ENCODE measurements around the gene FAT4.

FAT4 gene

DNA sequence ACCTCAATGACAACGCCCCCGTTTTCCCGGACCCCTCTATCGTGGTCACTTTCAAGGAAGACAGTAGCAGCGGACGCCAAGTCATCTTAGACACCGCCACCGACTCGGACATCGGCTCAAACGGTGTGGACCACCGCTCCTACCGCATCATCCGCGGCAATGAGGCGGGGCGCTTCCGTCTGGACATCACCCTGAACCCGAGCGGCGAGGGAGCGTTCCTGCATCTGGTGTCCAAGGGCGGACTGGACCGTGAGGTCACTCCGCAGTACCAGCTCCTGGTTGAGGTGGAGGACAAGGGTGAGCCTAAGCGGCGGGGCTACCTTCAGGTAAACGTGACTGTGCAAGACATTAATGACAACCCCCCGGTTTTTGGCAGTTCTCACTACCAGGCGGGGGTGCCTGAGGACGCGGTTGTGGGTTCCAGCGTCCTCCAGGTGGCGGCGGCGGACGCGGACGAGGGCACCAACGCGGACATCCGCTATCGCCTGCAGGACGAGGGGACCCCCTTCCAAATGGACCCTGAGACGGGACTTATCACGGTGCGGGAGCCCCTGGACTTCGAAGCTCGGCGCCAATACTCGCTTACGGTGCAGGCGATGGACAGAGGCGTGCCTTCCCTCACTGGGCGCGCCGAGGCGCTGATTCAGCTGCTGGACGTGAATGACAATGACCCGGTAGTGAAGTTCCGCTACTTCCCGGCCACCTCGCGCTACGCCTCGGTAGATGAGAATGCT is 2.2 kb downstream of the FAT4 start:
- DNase-seq: no peak

DNA sequence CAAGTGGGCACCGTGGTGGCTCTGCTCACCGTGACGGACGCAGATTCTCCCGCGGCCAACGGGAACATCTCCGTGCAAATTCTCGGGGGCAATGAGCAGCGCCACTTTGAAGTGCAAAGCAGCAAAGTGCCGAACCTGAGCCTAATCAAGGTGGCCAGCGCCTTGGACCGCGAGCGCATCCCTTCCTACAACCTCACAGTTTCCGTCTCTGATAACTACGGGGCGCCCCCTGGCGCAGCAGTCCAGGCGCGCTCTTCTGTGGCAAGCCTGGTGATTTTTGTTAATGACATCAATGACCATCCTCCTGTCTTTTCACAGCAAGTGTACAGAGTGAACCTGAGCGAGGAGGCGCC is 2.7 kb downstream of the FAT4 start:
- no peak for DNase-seq

DNA sequence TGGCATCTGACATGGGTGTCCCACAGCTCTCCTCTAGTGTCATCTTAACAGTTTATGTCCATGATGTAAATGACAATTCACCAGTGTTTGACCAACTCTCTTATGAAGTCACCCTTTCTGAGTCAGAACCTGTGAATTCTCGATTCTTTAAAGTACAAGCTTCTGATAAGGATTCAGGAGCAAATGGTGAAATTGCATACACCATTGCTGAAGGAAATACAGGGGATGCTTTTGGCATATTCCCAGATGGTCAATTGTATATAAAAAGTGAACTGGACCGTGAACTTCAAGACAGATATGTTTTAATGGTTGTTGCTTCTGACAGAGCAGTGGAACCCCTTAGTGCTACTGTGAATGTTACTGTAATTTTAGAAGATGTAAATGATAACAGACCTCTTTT is 4.6 kb downstream of the FAT4 start:
- no peak for DNase-seq

DNA sequence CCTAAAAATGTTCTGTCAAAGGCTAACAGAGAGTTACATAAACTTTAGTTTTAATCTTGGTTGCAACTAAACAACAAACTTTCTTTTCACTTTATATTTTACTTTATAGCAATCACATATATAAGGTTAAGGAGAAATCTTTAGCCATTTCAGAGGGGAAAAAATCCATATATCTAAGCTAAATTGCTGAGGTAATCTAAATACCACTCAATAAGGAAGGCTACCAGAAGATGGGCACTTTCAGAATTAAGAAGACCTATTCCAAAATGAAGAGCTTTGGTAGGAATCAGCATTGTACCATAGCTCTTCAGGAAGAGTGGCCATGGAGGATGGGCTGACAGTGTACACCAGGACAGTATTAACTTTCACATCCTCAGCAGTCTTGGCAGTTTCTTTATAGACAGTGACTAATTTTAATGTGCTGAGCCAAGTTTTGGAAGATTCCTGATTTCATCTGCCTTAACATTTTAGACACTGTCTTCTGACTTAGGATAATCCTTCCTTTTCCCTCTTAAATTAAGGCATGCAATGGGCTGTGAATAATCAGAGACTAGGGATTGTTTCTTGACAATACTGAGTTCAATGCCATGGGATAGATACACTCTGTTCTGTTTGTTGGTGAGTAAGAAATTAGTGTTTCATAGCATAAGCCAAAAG is 7.1 kb downstream of the FAT4 start:
- no peak for DNase-seq

DNA sequence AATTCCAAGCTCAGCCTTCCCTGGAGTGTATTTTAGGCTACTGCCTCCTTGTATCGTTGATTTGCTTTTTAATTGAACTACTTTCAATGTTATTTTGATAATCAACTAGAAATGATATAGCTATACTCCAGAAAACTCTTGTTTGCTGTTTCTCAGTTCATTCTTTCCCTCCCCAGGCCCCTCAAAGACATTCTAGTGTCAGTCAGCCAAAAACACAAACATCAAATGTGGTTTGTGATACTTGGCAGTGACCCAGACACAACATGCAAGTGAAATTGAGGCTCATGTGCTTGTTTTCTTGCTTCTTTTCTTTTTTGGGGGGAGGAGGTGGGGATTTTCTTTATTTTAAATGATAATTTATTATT is 7.6 kb downstream of the FAT4 start:
- DNase-seq: no peak

DNA sequence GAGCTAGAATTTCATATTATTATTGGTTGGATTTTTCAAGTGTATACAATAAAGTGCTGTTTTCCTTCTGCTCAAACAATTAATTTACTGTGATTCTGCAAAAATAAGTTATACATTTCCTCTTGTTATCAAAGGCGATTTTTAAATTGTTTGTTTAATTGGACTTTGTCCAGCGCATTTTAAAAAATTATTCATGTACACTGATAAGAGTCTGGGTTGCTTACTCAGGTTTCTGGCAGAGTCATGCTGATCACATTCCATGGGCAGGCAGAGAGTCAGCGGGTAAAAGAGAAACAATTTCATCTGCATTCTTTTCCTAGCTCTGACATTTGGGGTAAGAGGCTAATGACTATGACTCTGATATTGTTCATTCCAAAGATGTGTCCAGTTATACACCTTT is 8.9 kb downstream of the FAT4 start:
- DNase-seq: no peak

DNA sequence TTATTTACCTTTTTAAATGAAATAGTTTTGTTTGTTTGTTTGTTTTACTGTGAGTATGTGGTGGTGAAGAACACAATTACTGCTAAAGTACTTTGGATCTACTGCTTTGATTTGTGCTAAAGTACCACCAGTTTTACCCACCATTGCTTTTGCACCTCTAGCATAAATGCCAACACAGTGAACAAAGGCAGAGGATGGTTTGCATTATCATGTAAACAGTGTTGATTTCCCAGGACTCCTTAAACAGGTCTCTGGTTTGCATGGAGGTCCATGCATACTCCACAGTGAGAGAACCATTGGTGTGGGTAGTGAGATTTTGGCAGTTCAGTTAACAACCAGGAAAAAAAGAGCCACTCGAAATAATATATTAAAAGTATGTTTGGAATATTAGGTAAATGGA is 11.0 kb downstream of the FAT4 start:
- no peak for DNase-seq

DNA sequence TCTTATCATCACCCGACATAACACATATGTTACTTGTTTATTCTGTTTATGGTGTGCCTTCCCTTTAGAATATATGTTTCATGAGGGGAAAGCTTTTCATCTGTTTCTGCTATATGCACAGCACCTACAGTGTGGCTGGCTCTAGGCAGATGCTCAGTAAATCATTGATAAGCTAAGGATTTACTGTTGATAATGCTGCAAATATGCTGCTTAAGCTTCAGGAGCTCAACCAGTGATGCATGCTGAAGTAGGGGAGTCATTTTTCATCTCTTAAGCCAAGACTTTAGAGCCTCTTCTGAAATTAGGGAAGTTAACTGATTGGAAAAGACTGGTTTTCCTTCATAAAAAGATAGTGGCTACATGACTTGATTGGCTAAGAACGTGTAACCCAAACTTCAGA is 16.4 kb downstream of the FAT4 start:
- no peak for DNase-seq

DNA sequence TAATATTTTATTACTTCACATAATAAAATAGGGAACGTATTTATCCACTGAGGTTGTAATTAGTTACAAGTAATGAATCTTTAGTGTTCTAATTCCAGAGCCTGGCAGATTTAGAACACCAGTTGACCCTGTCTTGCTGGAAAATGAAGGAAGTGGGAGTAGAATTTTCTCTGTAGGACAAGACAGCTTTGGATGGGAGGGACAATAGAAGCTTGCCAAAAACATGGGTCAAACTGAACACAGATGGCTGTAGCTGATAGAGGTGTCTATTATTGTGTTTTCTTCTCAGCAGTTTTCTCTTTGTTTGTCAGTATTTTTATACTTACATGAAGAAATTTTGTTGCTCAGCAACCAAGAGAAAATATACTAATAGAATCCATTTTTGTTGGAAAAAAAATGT is 20.2 kb downstream of the FAT4 start:
- DNase-seq: no peak

DNA sequence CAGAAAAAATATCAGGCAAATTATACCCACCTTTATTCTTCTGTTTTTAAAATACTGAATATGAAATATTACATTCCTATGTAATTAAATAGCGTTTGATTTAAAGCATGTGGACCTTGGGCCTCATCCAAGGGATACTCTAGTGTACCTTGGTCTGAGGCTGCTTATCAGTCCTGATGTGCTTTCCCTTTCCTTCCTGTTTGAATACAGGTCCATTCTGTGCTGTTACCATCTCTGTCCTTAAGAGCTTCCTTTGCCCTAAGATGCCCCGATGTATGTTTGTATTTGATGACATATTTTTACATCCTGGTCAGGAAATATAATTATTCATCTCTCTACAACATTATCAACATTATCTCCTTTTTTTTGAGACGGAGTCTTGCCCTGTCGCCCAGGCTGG is 24.1 kb downstream of the FAT4 start:
- no peak for DNase-seq

DNA sequence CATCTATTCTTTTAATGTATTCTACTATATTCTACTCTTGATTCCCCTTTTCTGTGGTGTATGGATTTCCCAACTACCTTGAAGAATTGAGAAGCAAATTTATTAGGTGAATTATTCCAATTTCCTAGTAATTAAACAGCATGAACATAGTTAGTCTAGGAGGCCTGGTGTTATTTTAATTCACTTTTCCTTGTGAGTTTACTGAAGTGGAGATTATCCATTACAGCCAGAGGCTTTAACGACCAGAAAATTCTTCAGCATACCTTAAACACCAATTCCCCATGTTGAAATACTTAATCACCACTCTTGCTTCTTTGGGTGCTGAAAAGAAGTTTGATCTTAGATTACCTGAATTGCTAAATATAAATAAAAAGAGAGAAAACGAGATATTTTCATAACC is 29.4 kb downstream of the FAT4 start:
- DNase-seq: no peak

DNA sequence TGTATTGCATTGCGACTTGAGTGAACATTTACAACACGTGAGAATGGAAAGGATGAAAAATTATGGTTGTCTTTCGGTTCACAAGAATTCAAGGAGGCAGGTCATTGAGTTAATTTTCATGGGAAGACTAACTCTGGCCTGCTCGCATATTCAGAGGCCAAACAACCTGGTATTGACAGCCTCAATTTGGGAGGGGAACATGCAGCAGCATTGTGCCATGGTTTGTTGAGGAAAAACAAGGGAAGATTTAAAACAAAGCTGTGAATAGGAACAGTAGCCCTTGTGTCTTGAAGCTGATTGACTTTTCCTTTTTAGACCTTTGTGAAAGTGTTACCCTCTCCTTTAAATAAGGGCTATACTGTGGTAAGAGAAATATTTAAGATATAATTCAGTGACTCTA is 31.9 kb downstream of the FAT4 start:
- no peak for DNase-seq

DNA sequence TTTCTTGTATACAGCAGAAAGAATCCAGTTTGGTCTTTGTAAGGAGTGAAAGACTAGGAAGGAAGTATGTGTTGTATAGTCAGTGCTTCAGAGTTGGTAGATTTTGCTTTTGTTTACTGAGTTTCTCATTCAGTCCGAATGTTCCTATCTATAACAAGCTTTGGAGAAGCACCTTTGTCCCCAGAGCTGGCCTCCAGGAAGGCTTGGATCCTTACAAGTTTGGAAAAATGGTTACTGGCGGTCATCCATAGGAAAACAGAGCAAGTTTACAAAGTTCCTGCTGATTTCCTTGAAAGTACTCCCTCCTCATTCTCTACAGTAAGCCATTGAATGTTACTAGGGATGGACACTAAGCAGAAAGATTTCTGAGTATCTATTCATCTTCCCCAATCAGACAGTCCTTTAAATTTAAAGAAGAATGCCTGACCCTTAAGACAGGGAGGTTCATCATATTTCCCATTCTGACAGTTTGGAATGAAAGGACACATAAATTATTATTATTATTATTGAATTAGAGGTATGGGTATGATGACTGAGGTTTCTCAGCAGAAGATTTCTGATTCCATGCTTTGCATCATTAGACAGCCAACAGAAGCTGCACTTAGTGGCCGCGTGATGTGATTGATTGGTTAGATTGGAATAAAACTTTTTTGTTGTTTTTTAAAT is 35.8 kb downstream of the FAT4 start:
- DNase-seq: no peak

DNA sequence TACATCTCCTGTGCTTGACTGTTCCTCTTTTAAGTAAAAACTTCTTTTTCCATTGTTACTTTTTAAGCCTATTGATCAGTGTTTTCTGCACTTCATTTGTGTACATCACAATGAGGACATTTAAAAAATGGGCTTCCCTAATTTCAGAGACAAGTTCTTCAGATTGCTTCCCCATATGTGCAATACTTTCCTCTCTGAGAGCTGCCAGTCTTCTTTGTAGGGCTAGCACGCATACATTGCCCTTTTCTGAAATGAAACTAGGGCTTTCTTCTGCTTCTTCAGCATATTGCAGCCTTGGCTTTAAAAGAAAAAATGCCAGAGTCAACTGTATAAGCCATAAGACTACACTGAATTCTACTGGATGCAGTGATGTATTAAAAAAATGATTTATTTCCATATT is 37.8 kb downstream of the FAT4 start:
- no peak for DNase-seq

DNA sequence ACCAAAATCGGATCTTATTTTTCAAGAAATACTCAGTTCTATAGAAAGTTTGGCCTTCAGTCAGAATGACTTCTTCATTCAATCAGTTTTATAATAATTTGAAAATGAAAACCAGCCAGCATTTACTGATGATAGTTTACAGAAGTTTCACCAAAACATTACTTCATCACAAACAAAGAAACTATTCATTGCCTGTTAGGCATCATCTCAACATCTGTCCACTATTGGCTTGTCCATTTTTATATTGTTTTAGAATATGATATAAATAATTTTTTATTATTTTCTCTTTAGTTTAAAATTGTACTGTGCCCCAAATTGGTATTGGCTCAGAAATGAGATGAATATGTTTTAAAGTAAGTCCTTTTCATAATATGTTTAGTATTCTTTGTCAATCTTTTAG is 38.4 kb downstream of the FAT4 start:
- no peak for DNase-seq

DNA sequence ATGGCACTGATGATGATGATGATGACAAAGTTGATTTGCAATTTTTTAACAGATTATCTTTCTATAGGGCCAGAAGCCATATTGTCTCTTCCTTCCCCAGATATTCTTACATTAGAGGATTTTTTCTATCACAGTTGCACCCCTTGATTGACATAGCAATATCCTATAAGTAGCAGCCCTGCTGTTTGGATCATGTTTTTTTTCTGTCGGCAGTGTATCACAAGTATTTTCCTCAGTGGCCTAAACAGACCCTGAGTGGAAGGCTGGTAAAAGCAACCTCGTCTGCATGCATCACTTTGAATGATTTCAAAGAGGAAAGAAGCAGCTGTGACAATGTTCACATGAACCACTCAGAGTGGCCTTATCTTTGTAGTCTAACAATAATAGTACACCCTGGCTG is 41.0 kb downstream of the FAT4 start:
- no peak for DNase-seq

DNA sequence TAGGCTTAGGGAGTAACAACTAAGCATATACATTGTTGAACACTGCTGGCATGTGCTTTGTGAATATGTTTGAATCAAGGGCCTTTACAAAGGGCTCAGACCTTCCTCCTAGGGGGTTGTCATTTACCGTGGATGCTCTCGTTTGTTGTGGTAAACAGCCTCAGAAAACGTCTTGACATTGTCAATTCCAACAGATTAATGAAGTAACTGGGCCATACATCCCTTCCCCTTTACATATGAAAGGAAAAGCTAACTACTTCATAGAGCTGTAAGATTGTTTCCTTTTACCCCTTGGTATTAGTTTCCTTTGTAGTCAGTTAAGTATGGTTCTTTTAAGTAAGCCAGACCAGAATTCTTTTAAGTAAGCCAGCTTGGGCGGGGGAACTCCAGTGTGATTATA is 42.9 kb downstream of the FAT4 start:
- no peak for DNase-seq

DNA sequence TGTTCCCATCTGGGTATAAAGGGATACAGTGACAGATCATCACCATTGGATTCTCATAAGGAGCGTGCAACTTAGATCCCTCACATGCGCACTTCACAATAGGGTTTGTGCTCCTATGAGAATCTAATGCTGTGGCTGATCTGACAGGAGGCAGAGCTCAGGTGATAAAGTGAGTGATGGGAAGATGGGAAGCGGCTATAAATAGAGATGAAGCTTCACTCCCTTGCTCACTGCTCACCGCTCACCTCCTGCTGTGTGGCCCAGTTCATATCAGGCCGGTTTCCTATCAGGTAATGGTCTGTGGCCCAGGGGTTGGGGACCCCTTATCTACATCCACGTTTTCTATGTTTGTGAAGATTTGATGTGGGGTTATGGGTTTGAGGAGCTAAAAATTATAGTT is 43.7 kb downstream of the FAT4 start:
- no peak for DNase-seq

DNA sequence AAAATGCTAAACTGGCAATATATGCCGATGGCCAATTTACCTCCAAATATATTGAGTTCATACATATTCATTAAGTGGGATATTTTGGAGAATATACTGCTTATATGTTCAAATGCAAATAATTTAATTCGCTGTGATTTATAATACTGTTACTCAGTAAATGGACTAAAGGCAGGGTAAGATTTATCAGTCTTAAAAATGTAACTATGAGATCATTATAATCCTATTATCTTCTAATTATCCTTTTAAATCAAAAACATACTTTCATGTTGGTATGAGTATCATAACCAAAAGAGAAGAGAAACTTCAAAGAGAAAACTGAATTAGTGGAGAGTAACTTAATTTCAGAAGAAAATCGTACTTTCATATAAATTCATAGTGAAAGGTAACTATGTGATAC is 44.6 kb downstream of the FAT4 start:
- DNase-seq: no peak

DNA sequence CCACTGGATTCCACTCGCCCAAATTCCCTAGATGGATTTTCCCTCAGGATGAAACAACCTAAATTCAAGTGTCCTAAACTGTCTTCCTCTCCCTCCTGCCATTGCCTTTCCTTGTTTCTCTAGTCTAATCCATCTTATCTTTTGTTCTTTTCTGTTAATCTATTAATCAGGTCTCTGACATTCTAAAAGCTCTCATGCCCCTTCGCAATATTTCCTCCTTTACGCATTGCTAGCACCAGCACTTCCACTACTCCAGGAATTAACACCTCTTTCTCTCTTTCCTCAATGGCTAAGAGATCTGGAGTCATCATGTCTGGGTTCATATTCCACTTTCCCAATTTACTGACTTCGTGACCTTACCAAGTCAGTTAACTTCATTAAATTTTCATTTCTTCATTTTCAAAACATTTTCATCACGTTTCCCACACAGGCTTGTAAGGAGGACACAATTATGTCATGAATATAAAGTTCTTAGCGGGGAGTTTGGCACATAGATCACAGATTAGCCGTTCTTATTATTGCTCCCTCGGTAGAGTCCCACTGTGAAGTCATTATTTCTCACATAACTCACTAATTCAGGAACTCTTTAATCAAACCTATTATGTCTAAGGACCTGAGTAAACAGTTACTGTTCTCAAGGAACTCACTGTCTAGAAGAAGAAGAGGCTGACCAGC is 45.3 kb downstream of the FAT4 start:
- no peak for DNase-seq

DNA sequence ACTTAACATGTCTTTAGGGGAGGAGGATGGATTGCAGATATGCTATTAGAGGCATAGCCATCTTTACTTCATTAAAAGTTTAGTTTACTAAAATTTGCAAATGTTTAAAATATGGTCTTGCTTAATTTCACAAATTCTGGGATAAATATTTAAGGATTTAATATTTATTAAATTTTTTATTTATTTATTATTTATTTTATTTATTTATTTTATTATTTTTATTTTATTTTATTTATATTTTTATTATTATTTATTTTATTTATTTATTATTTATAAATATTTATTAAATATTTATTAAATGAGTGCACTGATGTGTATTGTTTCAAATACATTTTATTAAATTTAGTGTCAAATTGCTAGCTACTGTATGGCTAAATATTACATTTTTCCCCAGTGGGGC is 46.0 kb downstream of the FAT4 start:
- no peak for DNase-seq

All from CD4-positive, alpha-beta T cell treated with Interleukin-4 for 4 hours (primary cell).